Measurements from ENCODE around the gene SYNDIG1.

Gene SYNDIG1

GRCh38 chr20:24575811-24576210 is 106.4 kb downstream of the SYNDIG1 start:
- DNase-seq (ENCODE audit: low spot score in 2 of 2) (no peak), ATAC-seq (replicated peaks; ENCODE audit: extremely low read depth, poor library complexity, severe bottlenecking) (no peak)
- no peaks in the 10 kb centered on the region for H3K4me1 Mint-ChIP-seq
- no peak overlapping the region for H3K27ac Mint-ChIP-seq (ENCODE audit: low read depth)
- H3K36me3 Mint-ChIP-seq (ENCODE audit: insufficient read depth) = no peaks in the 10 kb centered on the region
- no peak overlapping the region for H3K4me3 Mint-ChIP-seq
- peaks cover 19% of the 10 kb centered on the region for H3K27me3 Mint-ChIP-seq
- no peaks in the 10 kb centered on the region for H3K9me3 Mint-ChIP-seq

GRCh38 chr20:24576447-24576846 is 107.0 kb downstream of the SYNDIG1 start:
- H3K9me3 Mint-ChIP-seq = no peaks in the 10 kb centered on the region
- H3K4me3 Mint-ChIP-seq = no peak overlapping the region
- H3K36me3 Mint-ChIP-seq (ENCODE audit: insufficient read depth) = no peaks in the 10 kb centered on the region
- peaks cover 19% of the 10 kb centered on the region for H3K27me3 Mint-ChIP-seq
- no peaks in the 10 kb centered on the region for H3K4me1 Mint-ChIP-seq
- no peak overlapping the region for H3K27ac Mint-ChIP-seq (ENCODE audit: low read depth)
- no peak for ATAC-seq (replicated peaks; ENCODE audit: extremely low read depth, poor library complexity, severe bottlenecking)
- DNase-seq (ENCODE audit: low spot score in 2 of 2) = no peak

GRCh38 chr20:24577271-24577909 is 108.0 kb downstream of the SYNDIG1 start:
- H3K4me3 Mint-ChIP-seq = no peak overlapping the region
- H3K9me3 Mint-ChIP-seq = no peaks in the 10 kb centered on the region
- ATAC-seq (replicated peaks; ENCODE audit: extremely low read depth, poor library complexity, severe bottlenecking) (no peak), DNase-seq (ENCODE audit: low spot score in 2 of 2) (no peak)
- H3K27ac Mint-ChIP-seq (ENCODE audit: low read depth) = no peak overlapping the region
- no peaks in the 10 kb centered on the region for H3K4me1 Mint-ChIP-seq
- H3K36me3 Mint-ChIP-seq (ENCODE audit: insufficient read depth) = no peaks in the 10 kb centered on the region
- H3K27me3 Mint-ChIP-seq = peaks cover 19% of the 10 kb centered on the region

GRCh38 chr20:24578567-24579415 is 109.4 kb downstream of the SYNDIG1 start:
- no peaks in the 10 kb centered on the region for H3K4me1 Mint-ChIP-seq

GRCh38 chr20:24579475-24579874 is 110.0 kb downstream of the SYNDIG1 start:
- ATAC-seq (replicated peaks; ENCODE audit: extremely low read depth, poor library complexity, severe bottlenecking) = no peak
- Mint-ChIP-seq H3K4me3 (no peak overlapping the region), H3K9me3 (no peaks in the 10 kb centered on the region), H3K4me1 (no peaks in the 10 kb centered on the region), H3K27me3 (peaks cover 11% of the 10 kb centered on the region), H3K36me3 (ENCODE audit: insufficient read depth) (no peaks in the 10 kb centered on the region), H3K27ac (ENCODE audit: low read depth) (no peak overlapping the region)
- no peak for DNase-seq (ENCODE audit: low spot score in 2 of 2)

More at GRCh38 chr20:24578567-24579415, 109.4 kb downstream of the SYNDIG1 start:
- Mint-ChIP-seq H3K27ac (ENCODE audit: low read depth) (no peak overlapping the region), H3K9me3 (no peaks in the 10 kb centered on the region), H3K27me3 (peaks cover 16% of the 10 kb centered on the region), H3K4me3 (no peak overlapping the region), H3K36me3 (ENCODE audit: insufficient read depth) (no peaks in the 10 kb centered on the region)
- ATAC-seq (replicated peaks; ENCODE audit: extremely low read depth, poor library complexity, severe bottlenecking) (no peak), DNase-seq (ENCODE audit: low spot score in 2 of 2) (no peak)

GRCh38 chr20:24580006-24580405 is 110.6 kb downstream of the SYNDIG1 start:
- Mint-ChIP-seq H3K4me1 (no peaks in the 10 kb centered on the region), H3K27me3 (peaks cover 11% of the 10 kb centered on the region), H3K27ac (ENCODE audit: low read depth) (no peak overlapping the region), H3K9me3 (no peaks in the 10 kb centered on the region), H3K4me3 (no peak overlapping the region), H3K36me3 (ENCODE audit: insufficient read depth) (no peaks in the 10 kb centered on the region)
- DNase-seq (ENCODE audit: low spot score in 2 of 2) (no peak), ATAC-seq (replicated peaks; ENCODE audit: extremely low read depth, poor library complexity, severe bottlenecking) (no peak)

GRCh38 chr20:24580855-24581254 is 111.4 kb downstream of the SYNDIG1 start:
- Mint-ChIP-seq H3K4me3 (no peak overlapping the region), H3K27me3 (peaks cover 17% of the 10 kb centered on the region), H3K9me3 (no peaks in the 10 kb centered on the region), H3K27ac (ENCODE audit: low read depth) (no peak overlapping the region), H3K4me1 (no peaks in the 10 kb centered on the region), H3K36me3 (ENCODE audit: insufficient read depth) (no peaks in the 10 kb centered on the region)
- ATAC-seq (replicated peaks; ENCODE audit: extremely low read depth, poor library complexity, severe bottlenecking) (no peak), DNase-seq (ENCODE audit: low spot score in 2 of 2) (no peak)

GRCh38 chr20:24581443-24582170 is 112.2 kb downstream of the SYNDIG1 start:
- no peak for ATAC-seq (replicated peaks; ENCODE audit: extremely low read depth, poor library complexity, severe bottlenecking)
- Mint-ChIP-seq H3K27ac (ENCODE audit: low read depth) (no peak overlapping the region), H3K9me3 (no peaks in the 10 kb centered on the region), H3K36me3 (ENCODE audit: insufficient read depth) (no peaks in the 10 kb centered on the region), H3K4me1 (no peaks in the 10 kb centered on the region), H3K27me3 (peaks cover 25% of the 10 kb centered on the region), H3K4me3 (no peak overlapping the region)
- DNase-seq (ENCODE audit: low spot score in 2 of 2) = no peak

- H3K4me1 Mint-ChIP-seq = no peaks in the 10 kb centered on the region
- no peak for DNase-seq (ENCODE audit: low spot score in 2 of 2)
- ATAC-seq (replicated peaks; ENCODE audit: extremely low read depth, poor library complexity, severe bottlenecking) = no peak
- no peak overlapping the region for H3K27ac Mint-ChIP-seq (ENCODE audit: low read depth)
- H3K36me3 Mint-ChIP-seq (ENCODE audit: insufficient read depth) = no peaks in the 10 kb centered on the region
- H3K9me3 Mint-ChIP-seq = no peaks in the 10 kb centered on the region
- H3K4me3 Mint-ChIP-seq = no peak overlapping the region
- H3K27me3 Mint-ChIP-seq = peaks cover 27% of the 10 kb centered on the region
Observed at GRCh38 chr20:24582373-24583168, 113.1 kb downstream of the SYNDIG1 start.

GRCh38 chr20:24583169-24583792 is 113.9 kb downstream of the SYNDIG1 start:
- Mint-ChIP-seq H3K4me3 (no peak overlapping the region), H3K9me3 (no peaks in the 10 kb centered on the region), H3K27me3 (peaks cover 29% of the 10 kb centered on the region), H3K36me3 (ENCODE audit: insufficient read depth) (no peaks in the 10 kb centered on the region), H3K27ac (ENCODE audit: low read depth) (no peak overlapping the region), H3K4me1 (no peaks in the 10 kb centered on the region)
- no peak for DNase-seq (ENCODE audit: low spot score in 2 of 2)
- ATAC-seq (replicated peaks; ENCODE audit: extremely low read depth, poor library complexity, severe bottlenecking) = no peak

GRCh38 chr20:24584078-24584477 is 114.6 kb downstream of the SYNDIG1 start:
- Mint-ChIP-seq H3K27ac (ENCODE audit: low read depth) (no peak overlapping the region), H3K4me1 (no peaks in the 10 kb centered on the region), H3K9me3 (no peaks in the 10 kb centered on the region), H3K36me3 (ENCODE audit: insufficient read depth) (no peaks in the 10 kb centered on the region), H3K4me3 (no peak overlapping the region), H3K27me3 (peaks cover 31% of the 10 kb centered on the region)
- DNase-seq (ENCODE audit: low spot score in 2 of 2) (no peak), ATAC-seq (replicated peaks; ENCODE audit: extremely low read depth, poor library complexity, severe bottlenecking) (no peak)
